Stimulated activated CD4-positive, alpha-beta T cell treated with anti-CD3 and anti-CD28 coated beads, Interleukin-4, amount 100 ng/mL, for 24 hours (primary cell): ENCODE results near the gene COA8.

ENCODE experiments used
- DNase-seq: peaks from one replicate; pipeline ENCODE4 v3.0.0-alpha.2; 2020

The COA8 gene

GRCh38 chr14:103526247-103526913, 36.4 kb upstream of the COA8 start:
- no peak for DNase-seq

GRCh38 chr14:103526914-103527248, 35.9 kb upstream of the COA8 start:
- DNase-seq = no peak

- peak; percentile 40 for DNase-seq
Observed at GRCh38 chr14:103527408-103528145, 35.2 kb upstream of the COA8 start.

- DNase-seq = no peak
Observed at GRCh38 chr14:103528146-103528586, 34.6 kb upstream of the COA8 start.

- peak; percentile 76 for DNase-seq
Observed at GRCh38 chr14:103528587-103529382, 34.0 kb upstream of the COA8 start, which contains the start of gene TRMT61A. Gene TRMT61A (plus strand): TSS chr14:103529196. CDS start chr14:103529979, 783 bp downstream.

GRCh38 chr14:103529383-103530365, 33.1 kb upstream of the COA8 start:
- no peak for DNase-seq

- no peak for DNase-seq
Observed at GRCh38 chr14:103530390-103530789, 32.4 kb upstream of the COA8 start.

DNA sequence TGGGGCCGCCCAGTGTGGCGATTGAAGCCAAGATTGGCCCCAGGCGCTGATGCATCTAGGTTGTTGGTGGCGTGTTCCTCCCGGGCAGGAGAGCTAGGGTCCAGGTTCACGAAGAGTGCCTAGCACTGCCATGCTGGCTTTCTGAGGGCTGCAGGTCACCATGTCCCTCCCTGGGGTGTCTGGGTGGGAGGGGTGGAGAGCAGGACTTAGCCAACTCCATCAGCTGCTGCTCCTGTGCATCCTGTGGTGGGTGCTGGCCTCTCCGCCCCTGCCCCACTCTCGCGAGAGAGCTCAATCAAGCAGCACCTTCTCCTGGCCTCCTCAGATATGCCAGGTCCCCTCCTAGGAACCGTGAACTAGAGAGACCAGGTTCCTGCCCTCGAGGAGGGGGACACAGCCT, 31.9 kb upstream of the COA8 start:
- DNase-seq = no peak

DNA sequence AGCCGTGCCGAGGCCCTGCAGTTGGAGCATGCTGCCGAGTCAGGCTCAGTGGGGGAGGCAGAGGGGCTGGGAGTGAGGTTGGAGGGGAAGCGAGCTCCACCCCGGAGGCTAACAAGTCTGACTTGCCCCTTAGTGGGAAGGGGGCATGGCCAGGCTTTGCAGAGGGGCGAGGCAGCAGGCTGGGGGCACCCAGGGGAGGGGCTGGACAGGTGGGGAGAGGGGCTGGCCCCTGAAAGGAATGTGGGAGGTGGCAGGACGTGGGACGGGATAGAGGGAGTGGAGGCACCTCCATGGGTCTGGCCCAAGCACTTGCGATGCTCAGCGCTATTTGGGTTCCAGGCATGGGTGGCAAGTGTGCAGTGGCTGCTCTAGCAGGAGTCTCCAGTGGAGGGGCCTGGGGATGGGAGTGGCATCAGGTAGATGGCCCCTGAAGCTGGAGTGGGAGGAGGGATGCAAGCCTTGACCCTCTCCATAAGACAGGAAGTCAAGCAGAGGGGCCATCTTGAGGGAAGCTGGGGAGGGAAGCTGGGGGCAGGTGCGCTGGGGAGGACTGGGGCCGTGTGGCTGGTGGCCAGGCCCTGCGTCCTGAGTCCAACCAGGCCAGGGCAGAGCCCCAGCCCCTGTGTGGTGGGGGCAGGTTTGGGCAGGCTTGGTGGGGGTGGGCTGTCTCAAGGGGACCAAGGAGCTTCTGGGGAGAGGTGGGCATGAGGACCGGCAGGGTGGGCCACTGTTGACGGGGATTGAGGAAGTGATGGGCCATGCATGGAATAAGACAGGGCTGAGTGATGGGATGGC, 31.1 kb upstream of the COA8 start:
- DNase-seq = no peak

- no peak for DNase-seq
Observed at GRCh38 chr14:103532216-103533136, 30.3 kb upstream of the COA8 start.

DNA sequence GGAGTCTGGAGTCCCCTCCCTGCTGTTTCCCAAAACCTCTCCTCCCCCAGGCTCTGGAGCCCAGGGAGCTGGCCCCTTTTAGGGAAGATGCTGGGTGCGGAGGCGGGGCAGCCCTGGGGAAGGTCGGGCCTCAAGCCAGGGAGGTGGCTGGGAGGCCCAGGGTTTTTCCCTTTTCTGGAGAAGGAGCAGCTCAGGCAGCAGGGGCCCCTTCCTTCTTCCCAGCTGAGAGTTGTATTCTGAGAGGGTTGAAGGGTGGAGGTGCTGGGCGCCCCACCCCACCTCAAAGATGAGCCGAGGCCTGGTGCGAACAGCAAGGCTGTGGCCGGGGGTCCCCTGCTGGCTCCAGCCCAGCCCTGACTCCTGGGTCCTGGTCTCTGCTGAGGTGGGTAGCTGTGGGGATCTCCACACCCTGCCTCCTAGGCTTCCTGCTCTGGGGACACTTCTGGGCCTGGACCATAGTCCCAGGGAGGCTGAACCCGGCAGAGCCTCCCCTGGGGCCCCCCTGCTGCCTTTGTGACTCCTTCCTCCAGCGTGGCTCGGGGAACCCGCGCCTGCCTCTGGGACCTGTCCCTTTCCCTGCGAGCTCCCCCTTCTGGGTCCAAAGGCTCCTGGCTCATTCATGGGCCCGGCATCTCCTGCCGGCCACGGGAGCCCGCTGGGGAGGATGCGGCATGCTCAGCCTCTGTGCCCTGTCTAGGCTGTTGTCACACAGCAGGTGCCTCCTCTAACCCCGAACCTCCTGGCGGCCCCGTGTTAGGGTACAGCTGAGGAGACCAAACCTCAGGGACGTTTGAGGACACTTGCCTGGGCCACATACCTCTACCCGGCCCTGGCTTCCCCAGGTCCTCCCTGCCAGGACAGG, 29.4 kb upstream of the COA8 start:
- DNase-seq = no peak

DNA sequence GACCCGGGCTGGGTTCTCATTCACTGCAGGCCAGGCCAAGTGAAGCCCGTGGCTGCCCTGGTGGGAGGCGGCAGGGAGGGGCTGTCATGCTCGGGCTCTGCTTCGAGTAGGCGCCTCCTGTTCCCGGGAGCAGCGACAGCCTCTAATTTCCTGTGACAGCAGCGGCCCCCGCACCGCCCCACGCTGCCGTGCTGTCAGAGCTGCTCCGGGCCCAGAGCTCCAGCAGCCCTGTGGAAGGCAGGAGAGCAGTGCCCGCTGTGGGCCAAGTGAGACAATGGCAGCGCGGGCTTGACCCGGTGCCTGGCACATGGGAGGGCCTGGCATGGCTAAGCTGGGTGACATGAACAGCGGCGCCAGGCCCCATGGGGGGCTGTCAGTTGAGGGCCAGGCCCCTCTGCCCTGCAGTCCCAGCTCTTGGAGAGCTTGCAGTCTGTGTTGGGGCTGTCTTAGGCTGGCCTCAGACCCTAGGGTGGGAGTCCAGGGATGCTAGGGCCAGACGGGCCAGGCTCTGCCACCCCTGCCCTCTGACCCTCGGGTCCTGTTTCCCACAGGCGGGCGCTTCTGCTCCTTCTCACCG, 28.7 kb upstream of the COA8 start:
- no peak for DNase-seq

DNA sequence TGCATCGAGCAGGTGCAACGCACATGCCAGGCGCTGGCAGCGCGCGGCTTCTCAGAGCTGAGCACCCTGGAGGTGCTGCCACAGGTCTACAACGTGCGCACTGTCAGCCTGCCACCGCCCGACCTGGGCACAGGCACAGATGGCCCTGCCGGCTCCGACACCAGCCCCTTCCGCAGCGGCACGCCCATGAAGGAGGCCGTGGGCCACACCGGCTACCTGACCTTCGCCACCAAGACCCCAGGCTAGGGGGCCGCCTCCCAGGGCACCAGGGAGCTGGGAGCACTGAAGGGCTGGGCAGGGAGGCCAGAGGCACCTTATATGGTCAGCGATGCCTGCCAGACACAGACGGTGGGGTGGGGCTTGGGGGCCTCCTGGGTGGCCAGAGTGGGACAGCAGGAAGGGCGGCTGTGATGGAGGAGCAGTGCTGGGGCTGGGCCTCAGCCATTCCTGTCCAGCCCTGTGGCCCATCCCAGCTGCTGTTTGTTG, 28.1 kb upstream of the COA8 start:
- DNase-seq = no peak

- DNase-seq = no peak
Observed at GRCh38 chr14:103535081-103535890, 27.5 kb upstream of the COA8 start.

DNA sequence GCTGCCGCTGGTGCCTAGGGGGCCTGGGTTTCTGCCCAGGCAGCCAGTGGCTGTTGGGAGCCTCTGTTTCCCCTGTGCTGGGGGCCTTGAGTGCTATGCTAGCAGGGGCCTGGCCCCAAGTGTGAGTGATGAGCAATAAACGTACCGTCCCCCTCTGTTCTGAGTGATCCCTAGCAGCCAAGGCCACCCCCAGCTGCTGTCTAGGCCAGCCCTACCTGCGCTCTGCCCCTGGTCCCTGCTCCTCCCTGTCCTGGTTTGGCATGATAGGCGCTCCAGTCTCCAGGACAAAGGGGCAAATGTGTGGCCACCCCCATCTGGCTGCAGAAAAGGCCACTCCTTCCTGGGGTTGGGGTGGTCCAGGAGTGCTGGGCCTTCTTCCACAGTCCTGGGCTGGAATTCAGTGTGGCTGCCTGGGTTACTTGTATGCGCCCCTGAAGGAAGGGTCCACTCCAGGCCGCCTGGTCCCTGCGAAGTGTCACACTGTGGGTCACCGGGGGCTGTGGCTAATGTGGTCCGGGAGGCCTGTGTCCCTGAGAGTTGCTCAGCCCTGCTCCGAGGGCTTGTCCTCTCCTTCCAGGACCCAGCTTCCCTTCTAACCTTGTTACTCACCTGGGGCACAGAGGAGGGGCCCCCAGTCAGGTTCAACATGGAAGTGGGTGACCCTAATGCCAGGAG, 26.7 kb upstream of the COA8 start:
- DNase-seq = no peak

GRCh38 chr14:103536693-103537092, 26.1 kb upstream of the COA8 start:
- DNase-seq = no peak
